NT2/D1 (cell line): ENCODE data around the gene KCNQ5.

Source experiments
- SUZ12 ChIP-seq: IDR thresholded peaks from 2 replicates; pipeline ENCODE4 v1.6.1; 2011; ENCODE audit not compliant: insufficient read length, insufficient read depth; ENCODE audit errors: extremely low read depth
- ZNF274 ChIP-seq: IDR thresholded peaks from 2 replicates; pipeline ENCODE4 v1.6.1; 2011; ENCODE audit warnings: mild to moderate bottlenecking, low read depth, low read length

GRCh38 chr6:73004231-73004630 is 382.4 kb downstream of the KCNQ5 start:
- TF ChIP-seq SUZ12 (no peak), ZNF274 (no peak)
